ENCODE measurements around the gene MAP4K4.

DNA sequence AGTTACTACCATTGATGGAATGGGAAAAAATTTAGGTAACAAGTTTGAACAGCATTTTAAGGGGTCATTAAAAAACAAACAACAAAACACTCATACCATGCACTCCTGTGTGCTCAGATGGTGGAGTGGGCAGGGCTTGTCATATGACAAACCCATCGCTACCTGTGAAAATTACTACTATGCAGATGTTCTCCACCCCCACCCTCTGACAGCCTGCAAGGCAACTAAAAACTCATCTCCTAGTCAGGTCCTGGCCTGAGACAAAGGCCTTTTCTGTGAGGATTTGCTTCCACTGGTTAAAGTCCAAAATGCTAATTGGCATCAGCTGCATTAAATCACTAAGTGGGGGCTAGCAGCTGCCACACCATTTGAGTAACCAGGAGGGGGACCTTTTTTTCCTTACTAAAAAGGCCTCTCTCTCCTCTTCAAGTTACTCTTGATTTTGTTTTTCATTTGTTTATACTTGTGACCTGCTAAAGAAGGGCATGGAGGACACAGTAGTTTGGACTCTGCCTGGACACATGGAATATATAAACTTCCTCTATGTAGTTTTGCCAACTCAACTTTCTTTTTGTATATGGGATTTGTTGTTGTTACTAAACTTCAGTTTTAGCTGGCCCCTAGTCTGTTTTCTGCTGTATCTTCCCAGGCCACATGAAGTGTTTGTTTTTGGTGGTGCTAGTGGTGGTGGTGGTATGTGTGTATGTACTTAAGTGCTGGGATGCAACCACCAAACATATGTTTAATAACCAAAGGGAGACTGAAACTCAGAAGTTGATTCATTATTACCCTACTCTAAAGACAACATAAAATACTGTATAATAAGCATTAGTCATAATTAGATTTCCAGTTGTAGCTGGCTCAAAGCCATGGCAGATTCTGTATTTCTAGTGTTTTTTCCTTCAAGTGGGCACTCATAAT, 121.3 kb downstream of the MAP4K4 start:
- TF ChIP-seq EZH2 (IDR thresholded peaks at IDR 0.05; ENCODE audit: insufficient read depth, poor library complexity, severe bottlenecking) (no peak), EZH2phosphoT487 (IDR thresholded peaks at IDR 0.05; ENCODE audit: insufficient read depth, low read depth) (no peak)

Data from GM23248 (cell line).